Calu3 (cell line): ENCODE measurements around the gene NFX1. TPM values are rescaled to one million over a fixed set of nuclear protein-coding genes. Genes with fewer than 3 reads are reported as not detected.
"Not testable (repeated sequence)": the region's sequence is repeated elsewhere in the genome, so short reads cannot be mapped to it uniquely, and the experiment has no call there.

Source experiments
- BruUV-seq: library from RNA; stranded (reverse); fragments of 400-500 nt; replicated peaks from 2 replicates; lab custom pipeline; 2021; lab: Mats Ljungman, UMichigan
- CTCF ChIA-PET: fragments of 300-600 bp; sonication (Branson Sonifier 250); formaldehyde crosslinking; loops from one replicate; lab custom pipeline; 2022; ENCODE audit warnings: antibody characterized with exemption; lab: Charles Lee
- DNase-seq: peaks from one replicate; pipeline ENCODE4 v3.0.0; 2022
- H3K27ac Mint-ChIP-seq: one replicate; pipeline ENCODE4 v1.8.0; 2022; ENCODE audit warnings: mixed read lengths; ENCODE audit not compliant: unreplicated experiment
- H3K27me3 Mint-ChIP-seq: one replicate; pipeline ENCODE4 v1.8.0; 2022; ENCODE audit warnings: mixed read lengths; ENCODE audit not compliant: unreplicated experiment
- H3K36me3 Mint-ChIP-seq: one replicate; pipeline ENCODE4 v1.8.0; 2022; ENCODE audit warnings: mild to moderate bottlenecking, moderate library complexity, mixed read lengths; ENCODE audit not compliant: insufficient read depth, unreplicated experiment
- H3K4me1 Mint-ChIP-seq: one replicate; pipeline ENCODE4 v1.8.0; 2022; ENCODE audit warnings: mild to moderate bottlenecking, low read depth, mixed read lengths; ENCODE audit not compliant: unreplicated experiment
- H3K4me3 Mint-ChIP-seq: one replicate; pipeline ENCODE4 v1.8.0; 2022; ENCODE audit warnings: mild to moderate bottlenecking, low read depth, moderate library complexity, mixed read lengths; ENCODE audit not compliant: unreplicated experiment
- H3K9me3 Mint-ChIP-seq: one replicate; pipeline ENCODE4 v1.8.0; 2022; ENCODE audit warnings: low read depth, mixed read lengths; ENCODE audit not compliant: unreplicated experiment
- CTCF ChIP-seq: fragments of 200-600 bp; IDR thresholded peaks from one replicate; pipeline ENCODE4 v1.8.0; 2022; ENCODE audit warnings: antibody characterized with exemption; ENCODE audit not compliant: unreplicated experiment
- intact Hi-C: fragments of 100-400 bp; cut with micrococcal nuclease; formaldehyde crosslinking; loops from one replicate; pipeline ENCODE4 v1.10.0; 2022; ENCODE audit not compliant: unreplicated experiment
- total RNA-seq: library from RNA; stranded (reverse); gene quantifications from 2 replicates; pipeline ENCODE4 v1.2.3, GENCODE V29; 2022

The NFX1 gene
- total RNA-seq, 1 experiment from 2014 or later: 27.3 TPM

GRCh38 chr9:33388110-33388994 is 98.0 kb downstream of the NFX1 start:
- no peaks in the 10 kb centered on the region for H3K27me3 Mint-ChIP-seq
- peaks cover 21% of the 10 kb centered on the region for H3K4me1 Mint-ChIP-seq
- no peak overlapping the region for H3K4me3 Mint-ChIP-seq
- intact Hi-C loops: no loop called here
- no peaks in the 10 kb centered on the region for H3K9me3 Mint-ChIP-seq
- peaks cover 9% of the 10 kb centered on the region for H3K36me3 Mint-ChIP-seq
- H3K27ac Mint-ChIP-seq: no peak overlapping the region
- DNase-seq: no peak
- BruUV-seq: no TSS peak
- no peak for TF ChIP-seq CTCF
- CTCF ChIA-PET: no interaction called here

GRCh38 chr9:33391111-33391771 is 100.9 kb downstream of the NFX1 start:
- intact Hi-C loops, H3K27me3 Mint-ChIP-seq, H3K9me3 Mint-ChIP-seq, BruUV-seq, CTCF ChIA-PET, H3K36me3 Mint-ChIP-seq: not testable (repeated sequence)
- Mint-ChIP-seq H3K27ac (peak overlapping the region; percentile 76), H3K4me3 (peak overlapping the region; percentile 50), H3K4me1 (peaks cover 47% of the 10 kb centered on the region)
- peak; percentile 61 for DNase-seq

GRCh38 chr9:33392591-33393021 is 102.3 kb downstream of the NFX1 start:
- H3K27ac Mint-ChIP-seq, BruUV-seq, intact Hi-C loops: not testable (repeated sequence)

GRCh38 chr9:33393581-33393980 is 103.3 kb downstream of the NFX1 start:
- no TSS peak for BruUV-seq
- Mint-ChIP-seq H3K27ac (peak overlapping the region; percentile 22), H3K9me3 (no peaks in the 10 kb centered on the region), H3K4me3 (no peak overlapping the region), H3K27me3 (no peaks in the 10 kb centered on the region), H3K4me1 (peaks cover 55% of the 10 kb centered on the region), H3K36me3 (peaks cover 9% of the 10 kb centered on the region)
- intact Hi-C loops: no loop called here
- TF ChIP-seq CTCF: no peak
- CTCF ChIA-PET: no interaction called here
- no peak for DNase-seq

More at GRCh38 chr9:33392591-33393021, 102.3 kb downstream of the NFX1 start:
- DNase-seq, H3K36me3 Mint-ChIP-seq, H3K9me3 Mint-ChIP-seq, H3K4me3 Mint-ChIP-seq, H3K27me3 Mint-ChIP-seq: not testable (repeated sequence)
- peaks cover 49% of the 10 kb centered on the region for H3K4me1 Mint-ChIP-seq
- CTCF ChIA-PET: interaction anchor here (0.6 kb wide), 2 partner anchors 139 to 345 kb away, joined by 3 to 5 read pairs; no protein-coding TSS in a partner anchor

- Mint-ChIP-seq H3K27ac (peak overlapping the region; percentile 22), H3K4me1 (peaks cover 55% of the 10 kb centered on the region)
- intact Hi-C loops, H3K4me3 Mint-ChIP-seq, H3K27me3 Mint-ChIP-seq, DNase-seq, H3K36me3 Mint-ChIP-seq, BruUV-seq, CTCF ChIA-PET, H3K9me3 Mint-ChIP-seq: not testable (repeated sequence)
These were observed 103.7 kb downstream of the NFX1 start for GRCh38 chr9:33393986-33394385.

- BruUV-seq, H3K9me3 Mint-ChIP-seq, H3K36me3 Mint-ChIP-seq, H3K27me3 Mint-ChIP-seq, intact Hi-C loops: not testable (repeated sequence)
- DNase-seq: peak; percentile 54
- Mint-ChIP-seq H3K4me1 (peaks cover 48% of the 10 kb centered on the region), H3K27ac (peak overlapping the region; percentile 46), H3K4me3 (peak overlapping the region; percentile 54)
- CTCF ChIA-PET: interaction anchor here (1.2 kb wide), 1 partner anchor 20 kb away, joined by 4 read pairs; no protein-coding TSS in a partner anchor
These were observed 105.0 kb downstream of the NFX1 start for GRCh38 chr9:33395159-33395879.

- H3K36me3 Mint-ChIP-seq, BruUV-seq, H3K27me3 Mint-ChIP-seq, H3K27ac Mint-ChIP-seq, CTCF ChIA-PET, DNase-seq, H3K4me3 Mint-ChIP-seq, intact Hi-C loops, H3K9me3 Mint-ChIP-seq: not testable (repeated sequence)
- peaks cover 34% of the 10 kb centered on the region for H3K4me1 Mint-ChIP-seq
These were observed 107.5 kb downstream of the NFX1 start for GRCh38 chr9:33397801-33398200.
